Fibroblast of skin of left quadriceps (primary cell): Measurements from ENCODE around the gene EFCAB11.
A peak's percentile ranks its signal among the peaks of the same experiment; 100 is the strongest.

Experiments used
- DNase-seq, 2 experiments: peaks; one replicate each; pipeline ENCODE4 v3.0.0-alpha.2; 2013; ENCODE audit warnings: low read depth in 2 of 2

Gene EFCAB11

DNA sequence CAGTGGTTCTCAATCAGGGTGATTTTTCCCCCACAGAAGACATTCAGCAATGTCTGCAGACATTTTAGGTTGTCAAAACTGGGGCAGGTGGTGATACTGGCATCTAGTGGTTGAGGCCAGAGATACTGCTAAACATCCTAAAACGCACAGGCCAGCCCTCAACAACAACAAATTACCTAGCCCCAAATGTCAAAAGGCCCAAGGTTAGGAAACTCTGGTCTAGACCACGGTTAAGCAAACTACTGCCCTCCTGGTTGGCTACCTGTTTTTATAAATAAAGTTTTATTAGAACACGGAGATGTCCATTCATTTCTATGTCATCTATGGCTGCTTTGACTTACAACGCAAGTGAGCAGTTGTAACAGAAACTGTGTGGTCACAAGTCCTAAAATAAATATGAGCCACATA lies 186.7 kb downstream of the EFCAB11 start:
- peak; percentile 32 to 33 for DNase-seq

DNA sequence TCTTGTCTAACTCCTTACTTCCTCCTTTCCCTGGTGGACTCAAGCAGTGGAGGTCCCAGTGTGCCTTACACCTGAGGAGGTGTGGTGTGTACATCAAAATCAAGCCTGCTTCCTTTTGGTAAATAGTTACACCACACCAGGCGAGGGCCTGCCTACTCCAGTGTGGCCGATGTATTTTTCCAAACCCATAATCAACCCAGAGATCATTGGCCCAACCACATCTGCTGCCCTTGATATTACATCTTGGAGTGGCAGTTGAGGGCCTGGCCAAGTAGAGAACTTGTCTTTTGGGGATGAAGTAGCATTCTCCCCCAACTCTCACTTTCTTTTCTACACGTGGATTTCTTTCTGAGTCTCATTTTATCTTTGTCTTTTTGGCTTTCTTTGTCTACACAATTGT lies 187.4 kb downstream of the EFCAB11 start:
- no peak for DNase-seq

DNA sequence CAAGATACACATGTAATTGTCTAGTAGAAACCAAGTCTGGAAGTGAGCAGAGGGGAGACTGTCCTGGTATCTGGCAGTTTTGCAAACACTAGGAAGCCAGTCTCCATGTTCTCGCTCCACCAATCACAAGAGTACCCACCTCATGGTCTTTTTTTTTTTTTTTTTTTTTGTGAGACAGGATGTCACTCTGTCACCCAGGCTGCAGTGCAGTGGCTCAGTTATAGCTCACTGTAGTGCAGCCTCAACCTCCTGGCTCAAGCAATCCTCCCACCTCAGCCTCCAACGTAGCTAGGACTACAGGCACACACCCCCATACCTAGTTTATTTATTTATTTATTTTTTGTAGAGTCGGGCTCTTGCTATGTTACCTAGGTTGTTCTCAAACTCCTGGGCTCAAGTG lies 189.2 kb downstream of the EFCAB11 start:
- DNase-seq, result no peak

DNA sequence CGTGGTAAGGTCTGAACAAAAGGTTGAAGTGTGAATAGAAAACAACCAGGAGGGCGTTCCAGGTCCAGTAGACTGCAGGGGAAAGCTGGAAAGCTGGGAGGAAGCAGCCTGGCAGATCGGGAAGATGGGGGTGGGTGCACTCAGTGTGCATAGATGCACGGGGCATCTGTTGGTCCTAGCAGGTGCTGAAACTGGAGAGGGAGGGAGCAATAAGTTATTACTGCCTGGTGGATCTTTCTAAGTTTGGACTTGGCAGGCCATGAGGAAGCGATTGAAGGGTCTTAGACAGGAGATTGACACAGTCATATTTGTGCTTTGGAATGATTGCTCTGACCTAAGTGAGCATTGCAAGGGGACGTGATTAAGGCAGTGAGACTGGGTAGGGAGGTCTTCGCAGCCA lies 194.4 kb downstream of the EFCAB11 start:
- DNase-seq, result no peak

DNA sequence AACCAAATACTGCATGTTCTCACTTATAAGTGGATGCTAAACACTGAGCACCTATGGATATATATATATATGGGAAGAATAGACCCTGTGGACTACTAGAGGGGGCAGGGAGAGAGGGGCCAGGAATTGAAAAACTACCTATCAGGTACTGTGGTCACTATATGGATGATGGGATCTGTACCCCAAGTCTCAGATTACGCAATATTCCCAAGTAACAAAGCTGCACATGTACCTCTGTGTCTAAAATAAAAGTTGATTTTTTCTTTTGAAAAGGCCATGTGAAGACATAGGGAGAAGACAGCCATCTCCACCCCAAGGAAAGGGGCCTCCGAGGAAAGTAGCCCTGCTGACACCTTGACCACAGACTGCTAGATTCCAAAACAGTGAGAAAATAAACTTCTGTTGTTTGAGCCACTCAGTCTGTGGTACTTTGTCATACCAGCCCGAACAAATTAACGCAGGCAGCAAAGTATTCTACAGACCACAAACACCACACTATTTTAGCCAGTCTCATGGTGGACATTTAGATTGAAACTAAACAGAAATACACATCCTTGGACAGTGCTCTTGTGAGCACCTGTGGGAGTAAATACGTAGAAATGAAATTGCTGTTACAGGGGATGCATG lies 197.1 kb downstream of the EFCAB11 start:
- DNase-seq, result no peak

DNA sequence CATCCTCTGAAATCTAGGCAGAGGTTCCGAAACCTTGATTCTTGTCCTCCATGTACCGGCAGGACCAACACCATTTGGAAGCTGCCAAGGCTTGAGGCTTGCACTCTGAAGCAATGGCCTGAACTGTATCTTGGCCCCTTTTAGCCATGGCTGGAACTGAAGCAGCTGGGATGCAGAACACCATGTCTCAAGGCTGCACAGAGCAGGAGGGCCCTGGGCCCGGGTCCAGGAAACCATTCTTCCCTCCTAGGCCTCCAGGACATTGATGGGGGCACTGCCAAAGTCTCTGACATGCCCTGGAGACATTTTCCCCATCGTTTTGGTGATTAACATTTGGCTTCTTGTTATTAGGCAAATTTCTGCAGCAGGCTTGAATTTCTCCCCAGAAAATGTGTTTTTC lies 198.7 kb downstream of the EFCAB11 start:
- DNase-seq, result no peak

DNA sequence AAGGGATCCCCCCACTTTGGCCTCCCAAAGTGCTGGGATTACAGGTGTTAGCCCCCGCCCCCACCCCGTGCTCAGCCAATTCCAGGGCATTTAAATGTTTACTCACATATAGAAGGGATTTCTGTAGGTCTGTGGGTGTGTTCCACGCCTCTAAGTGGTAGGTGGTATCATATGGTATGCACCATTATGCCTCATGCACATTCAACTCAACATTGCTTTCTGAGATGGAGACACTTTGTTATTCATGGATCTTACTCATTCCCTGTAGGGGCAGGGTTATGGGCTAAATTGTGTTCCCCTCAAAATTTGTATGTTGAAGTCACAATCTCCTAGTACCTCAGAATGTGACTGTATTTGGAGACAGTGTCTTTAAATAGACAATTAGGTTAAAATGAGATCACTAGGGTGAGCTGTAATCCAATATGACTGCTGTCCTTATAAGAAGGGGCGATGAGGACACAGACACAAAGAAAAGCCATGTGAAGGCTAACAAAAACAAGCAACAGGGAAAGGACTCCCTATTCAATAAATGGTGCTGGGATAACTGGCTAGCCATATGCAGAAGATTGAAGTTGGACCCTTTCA lies 200.6 kb downstream of the EFCAB11 start:
- no peak for DNase-seq

DNA sequence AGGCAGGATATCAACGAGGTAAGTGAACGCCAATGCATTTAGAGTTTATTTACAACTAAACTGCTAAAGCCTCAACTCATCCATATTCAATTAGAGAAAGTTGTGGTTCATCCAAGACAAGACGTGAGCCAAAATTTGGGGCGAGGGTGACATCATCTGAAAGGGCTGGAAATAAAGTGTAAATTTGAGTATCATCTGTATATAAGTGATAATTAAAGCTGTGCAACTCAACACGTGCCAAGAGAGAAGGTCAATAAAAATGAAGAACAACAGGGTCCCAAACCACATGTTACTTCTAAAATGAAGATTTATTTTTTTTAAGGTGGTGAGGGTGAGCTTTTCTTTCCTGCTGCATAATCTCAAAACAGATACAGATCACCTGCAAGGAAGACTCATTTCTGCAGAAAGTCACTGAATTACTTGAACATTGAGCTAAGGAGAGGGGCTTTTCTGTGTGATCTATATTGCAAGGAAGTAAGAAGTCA lies 203.6 kb downstream of the EFCAB11 start:
- DNase-seq, result no peak

DNA sequence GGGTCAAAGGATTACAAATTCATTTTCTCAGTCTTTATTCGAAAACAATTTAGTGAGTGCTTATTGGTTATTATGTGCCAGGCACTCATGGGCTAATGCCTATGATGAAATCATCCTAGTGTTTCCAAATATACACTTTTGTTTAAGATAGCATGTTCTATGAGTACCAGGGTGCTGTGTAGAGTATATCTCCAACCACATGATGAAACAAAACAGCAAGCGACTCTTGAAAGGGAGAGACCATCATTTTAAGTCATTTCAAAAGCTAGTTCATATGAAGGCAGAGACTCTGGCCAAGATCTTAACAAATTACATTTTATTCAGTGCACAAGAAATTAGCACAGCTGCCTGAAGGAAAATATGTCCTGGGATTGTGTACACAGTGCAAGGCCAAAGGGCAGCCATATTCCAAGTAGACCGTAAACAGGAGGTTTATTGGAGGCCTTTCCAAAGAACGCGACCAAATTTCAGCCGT lies 204.2 kb downstream of the EFCAB11 start:
- DNase-seq, result no peak

DNA sequence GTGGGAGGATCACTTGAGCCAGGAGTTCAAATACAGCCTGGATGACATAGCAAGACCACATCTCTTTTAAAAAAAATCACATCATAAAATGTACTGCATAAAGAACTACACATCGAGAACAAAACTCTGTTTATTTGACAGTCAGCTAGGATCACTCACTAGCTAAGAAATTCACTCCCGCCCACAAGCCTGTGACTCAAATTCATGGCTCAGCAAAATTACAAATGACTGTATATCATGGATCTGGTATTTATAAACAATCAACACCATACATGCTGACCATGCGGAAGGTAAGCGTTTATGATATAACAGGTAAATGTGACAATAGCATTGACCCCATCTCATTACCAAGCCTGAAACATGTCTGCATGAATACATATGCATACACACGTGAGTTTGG lies 206.5 kb downstream of the EFCAB11 start:
- DNase-seq, result no peak

DNA sequence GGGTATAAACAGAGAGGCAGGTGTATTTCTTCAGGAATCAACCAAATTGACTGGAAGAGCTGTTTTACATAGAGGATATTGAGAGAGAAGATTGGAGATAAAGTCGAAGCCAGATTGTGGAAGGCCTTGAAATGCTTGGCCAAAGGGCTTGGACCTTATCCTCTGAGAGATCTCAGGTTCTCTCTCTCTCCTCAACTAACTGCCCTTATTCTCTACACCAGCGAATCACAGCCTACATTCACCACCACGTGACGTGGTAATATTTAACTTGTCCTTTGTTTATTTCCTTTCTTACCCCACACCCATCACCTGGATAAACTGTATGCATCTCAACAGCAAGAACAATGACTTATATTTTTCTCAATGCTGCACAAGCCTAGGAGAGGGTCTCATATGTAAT lies 207.4 kb downstream of the EFCAB11 start:
- no peak for DNase-seq

DNA sequence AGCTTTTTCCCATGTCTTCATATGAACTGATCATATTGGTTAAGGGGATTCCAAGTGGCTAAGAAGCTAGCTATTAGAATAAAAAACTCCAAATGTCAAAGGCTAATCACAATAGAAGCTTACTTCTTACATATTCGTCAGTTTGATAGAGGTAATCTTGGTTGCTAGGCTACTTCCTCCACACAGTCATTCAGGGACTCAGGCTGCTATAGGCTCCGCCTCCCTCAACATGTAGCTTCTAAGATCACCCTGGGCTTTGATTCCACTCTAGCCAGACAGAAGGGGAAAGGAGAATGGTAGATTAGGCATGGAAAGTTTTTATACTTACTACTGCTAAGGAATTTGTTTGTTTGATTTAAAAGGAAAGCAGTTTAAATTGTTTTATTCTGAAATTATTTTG lies 207.9 kb downstream of the EFCAB11 start:
- no peak for DNase-seq

DNA sequence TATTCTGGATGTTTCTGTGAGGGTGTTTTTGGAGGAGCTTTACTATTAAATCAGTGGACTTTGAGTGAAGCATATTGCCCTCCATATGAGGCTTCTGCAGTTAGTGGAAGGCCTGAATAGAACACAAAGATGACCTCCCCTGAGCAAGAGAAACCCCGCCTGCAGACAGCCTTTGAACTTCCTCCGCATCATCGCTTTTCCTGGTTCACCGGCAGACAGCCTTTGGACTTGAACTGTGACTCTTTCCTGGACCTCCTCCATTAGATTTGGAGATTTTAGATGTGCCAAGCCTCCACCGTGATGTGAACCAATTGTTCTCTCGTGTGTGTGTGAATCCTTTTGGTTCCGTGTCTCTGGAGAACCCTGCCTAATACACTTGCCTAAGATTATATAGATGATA lies 208.4 kb downstream of the EFCAB11 start:
- no peak for DNase-seq
